Measurements from ENCODE around the gene CTF1.

The CTF1 gene

GRCh38 chr16:30910427-30911029 lies 14.1 kb downstream of the CTF1 start:
- no peak for DNase-seq

DNA sequence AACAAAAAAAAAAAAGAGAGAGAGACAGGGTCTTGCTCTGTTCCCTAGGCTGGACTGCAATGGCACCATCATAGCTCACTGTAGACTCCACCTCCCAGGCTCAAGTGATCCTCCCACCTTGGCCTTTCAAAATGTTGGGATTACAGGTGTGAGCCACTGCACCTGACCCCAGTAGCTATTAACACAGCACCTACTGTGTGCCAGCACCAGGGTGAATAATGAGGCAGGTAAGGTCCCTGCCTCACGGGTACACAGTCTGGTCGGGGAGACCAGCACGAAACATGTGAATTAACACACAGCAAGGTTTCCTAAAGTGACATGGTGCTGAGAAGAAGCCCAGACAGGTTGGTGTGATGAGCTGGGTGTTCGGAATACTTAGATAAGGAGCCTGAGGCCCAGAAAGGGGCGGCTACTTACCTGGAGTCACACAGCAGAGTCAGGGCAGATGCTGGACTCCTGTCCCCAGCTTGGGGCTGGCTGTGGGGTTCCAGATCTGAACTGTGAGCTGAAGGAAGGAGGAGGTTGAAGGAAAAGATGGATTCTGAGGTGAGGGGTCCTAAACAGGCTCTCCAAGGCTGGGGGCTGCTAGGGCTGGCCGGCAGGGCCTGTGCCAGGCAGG lies 16.5 kb downstream of the CTF1 start:
- no peak for DNase-seq

GRCh38 chr16:30914830-30915229 lies 18.4 kb downstream of the CTF1 start:
- no peak for DNase-seq

DNA sequence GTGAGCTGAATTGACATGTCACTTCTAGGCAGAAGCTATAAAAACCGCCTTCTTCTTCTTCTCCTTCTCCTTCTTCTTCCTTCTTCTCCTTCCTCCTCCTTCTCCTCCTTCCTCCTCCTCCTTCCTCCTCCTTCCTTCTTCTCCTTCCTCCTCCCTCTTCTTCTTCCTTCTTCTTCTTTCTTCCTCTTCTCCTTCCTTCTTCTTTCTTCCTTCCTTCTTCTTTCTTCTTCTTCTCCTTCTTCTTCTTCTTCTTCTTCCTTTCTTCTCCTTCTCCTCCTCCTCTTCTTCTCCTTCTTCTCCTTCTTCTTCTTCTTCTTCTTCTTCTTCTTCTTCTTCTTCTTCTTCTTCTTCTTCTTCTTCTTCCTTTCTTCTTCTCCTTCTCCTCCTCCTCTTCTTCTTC lies 22.2 kb downstream of the CTF1 start:
- no peak for DNase-seq

DNA sequence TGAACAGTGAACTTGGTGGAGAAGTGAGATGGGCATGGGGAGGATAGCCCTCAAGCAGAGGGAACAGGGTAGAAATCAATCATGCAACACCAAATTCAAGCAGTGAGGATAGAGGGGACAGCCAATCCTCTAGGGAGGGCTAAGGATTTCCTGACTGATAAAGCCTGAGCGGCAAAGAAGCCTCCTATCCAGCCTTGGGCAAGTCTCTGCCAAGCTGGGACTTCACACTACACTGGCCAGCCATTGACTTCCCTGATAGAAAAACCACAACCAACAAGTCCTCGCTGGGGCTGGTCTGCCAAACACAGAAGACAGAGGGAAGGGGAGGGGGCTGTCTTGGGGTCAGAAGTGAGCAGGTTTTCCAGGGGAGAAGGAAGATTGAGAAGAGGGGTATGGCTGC lies 24.5 kb downstream of the CTF1 start:
- peak; percentile 21 for DNase-seq

- DNase-seq, result peak; percentile 70
Measured at GRCh38 chr16:30921459-30921747, 25.0 kb downstream of the CTF1 start.

DNA sequence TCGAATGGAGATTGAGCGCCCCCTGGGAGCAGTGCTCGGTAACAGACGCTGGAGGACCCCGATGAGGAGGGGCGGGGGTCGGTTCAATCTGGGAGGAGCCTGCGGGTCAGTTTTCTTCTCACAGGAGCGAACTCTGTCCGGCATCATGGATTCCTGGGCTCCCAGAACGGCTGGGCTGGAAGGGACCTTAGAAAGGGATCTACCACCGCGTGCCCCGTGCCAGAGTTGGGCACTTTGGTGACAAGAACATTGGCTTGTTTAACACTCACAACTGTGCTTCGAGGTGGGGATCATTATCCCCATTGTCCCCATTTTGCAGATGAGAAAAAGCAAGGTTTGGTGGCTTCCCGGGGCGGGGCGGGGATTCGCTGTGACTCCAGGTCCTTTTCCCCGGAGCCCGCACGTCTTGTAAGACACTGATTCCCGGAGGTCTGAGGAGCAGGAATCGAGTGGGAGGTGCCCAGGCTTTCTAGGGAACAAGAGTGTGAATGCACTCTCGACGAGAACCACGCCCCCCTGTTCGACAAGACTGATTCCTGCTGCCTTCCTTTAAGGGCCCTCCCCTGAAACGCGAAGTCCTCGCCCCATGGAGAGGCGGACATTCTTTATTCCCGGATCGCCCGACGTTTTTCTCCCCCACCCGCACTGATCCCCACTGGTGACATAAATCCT lies 25.5 kb downstream of the CTF1 start:
- peak; percentile 60 for DNase-seq

DNA sequence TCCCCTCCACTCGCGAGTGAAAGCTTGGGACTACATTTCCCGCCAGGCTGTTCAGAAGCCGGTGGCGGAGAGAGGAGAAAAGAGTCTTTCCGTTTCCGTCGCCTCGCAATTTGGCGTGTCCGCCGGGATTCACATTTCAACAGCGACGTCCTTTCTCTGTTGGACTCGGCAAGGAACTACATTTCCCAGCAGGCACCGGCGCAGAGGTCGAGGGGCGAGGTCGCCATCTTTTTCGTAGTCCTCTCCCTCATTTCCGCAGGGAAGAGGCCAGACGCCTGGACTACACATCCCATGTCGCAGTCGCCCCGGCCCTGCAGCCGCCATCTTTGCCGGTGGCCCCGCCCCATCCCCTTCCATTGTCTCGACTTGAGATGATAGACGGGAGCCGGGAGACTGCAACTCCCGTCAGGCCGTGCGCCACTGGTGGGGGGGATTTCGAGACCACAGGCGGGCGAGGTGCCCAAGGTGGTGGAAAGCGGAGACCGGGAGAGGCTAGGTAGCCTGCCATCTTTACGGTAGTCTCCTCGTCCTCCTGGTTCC lies 26.1 kb downstream of the CTF1 start:
- DNase-seq, result peak; percentile 99

- DNase-seq, result peak; percentile 98
Measured at GRCh38 chr16:30922960-30923535, 26.6 kb downstream of the CTF1 start.

GRCh38 chr16:30923554-30924075 lies 27.2 kb downstream of the CTF1 start, which contains the start of gene FBXL19:
Gene FBXL19 (plus strand): TSS chr16:30923572. CDS start chr16:30925755, 2,183 bp downstream.
- no peak for DNase-seq

DNA sequence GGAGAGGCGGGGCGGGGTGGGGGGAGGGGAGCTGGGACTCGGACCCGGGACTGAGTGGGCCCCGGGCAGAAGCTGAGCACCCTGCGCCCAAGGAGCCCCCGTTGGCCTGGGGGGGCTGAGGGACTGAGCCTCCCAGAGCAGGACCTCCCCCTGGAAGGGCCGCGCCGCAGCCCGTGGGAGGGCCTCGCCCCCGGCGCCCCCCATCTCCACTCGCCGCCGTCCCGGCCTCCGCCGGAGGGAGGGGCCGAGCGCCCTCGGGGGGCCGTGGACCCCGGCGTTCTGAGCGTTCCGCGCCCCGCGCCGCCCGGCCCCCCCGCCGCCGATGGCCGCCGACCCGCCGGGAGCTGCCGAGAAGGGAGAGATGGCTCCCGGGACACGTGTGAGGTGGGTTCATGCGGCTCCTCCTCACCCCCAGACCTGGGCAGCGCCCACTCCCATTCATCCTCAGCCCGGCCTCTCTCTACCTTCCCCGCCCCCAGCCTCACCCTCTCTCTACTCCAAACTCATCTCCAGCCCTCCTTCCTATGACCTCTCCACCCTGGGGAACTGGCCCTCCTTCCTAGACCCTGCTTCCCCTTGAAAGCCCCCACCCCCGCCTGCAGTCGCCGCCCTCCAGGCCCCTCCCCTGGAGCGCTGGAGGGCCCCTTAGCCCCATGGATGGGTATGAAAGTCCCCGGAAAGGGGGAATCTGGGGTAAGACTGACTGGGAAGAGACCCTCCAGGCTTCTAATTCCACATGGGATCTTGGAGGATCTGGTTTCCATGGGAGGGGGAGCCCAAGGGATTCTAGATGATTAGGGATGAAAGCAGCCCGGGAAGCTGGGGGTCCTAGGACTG lies 27.9 kb downstream of the CTF1 start:
- no peak for DNase-seq

GRCh38 chr16:30924913-30925631 lies 28.7 kb downstream of the CTF1 start:
- no peak for DNase-seq

- no peak for DNase-seq
Measured at GRCh38 chr16:30925632-30925987, 29.2 kb downstream of the CTF1 start.

GRCh38 chr16:30925995-30926811 lies 29.8 kb downstream of the CTF1 start:
- DNase-seq, result no peak

GRCh38 chr16:30926937-30927788 lies 30.7 kb downstream of the CTF1 start:
- DNase-seq, result no peak

DNA sequence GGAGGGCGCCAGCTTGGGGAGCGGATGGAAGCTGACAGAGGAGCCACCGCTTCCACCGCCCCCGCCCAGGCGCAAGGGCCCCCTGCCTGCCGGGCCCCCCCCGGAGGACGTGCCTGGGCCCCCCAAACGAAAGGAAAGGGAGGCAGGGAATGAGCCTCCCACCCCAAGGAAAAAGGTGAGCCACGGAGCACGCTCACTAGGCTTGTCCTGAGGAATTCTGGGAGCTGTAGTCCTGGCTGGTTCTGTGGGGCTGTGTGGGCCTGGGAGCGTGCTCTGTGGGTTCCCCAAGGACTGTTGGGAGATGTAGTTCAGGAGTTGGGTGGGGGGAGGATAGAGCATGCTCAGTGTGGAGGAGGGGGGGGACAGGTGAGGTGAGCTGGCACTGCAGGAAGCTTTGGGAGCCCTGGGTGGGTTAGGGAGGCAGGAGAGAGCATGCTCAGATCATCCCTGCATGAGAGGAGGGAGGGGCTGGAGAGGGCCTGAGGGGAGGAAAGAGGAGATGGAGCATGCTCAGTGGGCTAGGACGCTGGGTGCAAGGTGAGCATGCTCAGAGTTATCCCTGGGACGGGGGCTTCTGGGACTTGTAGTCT lies 31.5 kb downstream of the CTF1 start:
- no peak for DNase-seq

- no peak for DNase-seq
Measured at GRCh38 chr16:30928390-30928789, 32.0 kb downstream of the CTF1 start.

GRCh38 chr16:30929167-30929566 lies 32.8 kb downstream of the CTF1 start:
- no peak for DNase-seq

DNA sequence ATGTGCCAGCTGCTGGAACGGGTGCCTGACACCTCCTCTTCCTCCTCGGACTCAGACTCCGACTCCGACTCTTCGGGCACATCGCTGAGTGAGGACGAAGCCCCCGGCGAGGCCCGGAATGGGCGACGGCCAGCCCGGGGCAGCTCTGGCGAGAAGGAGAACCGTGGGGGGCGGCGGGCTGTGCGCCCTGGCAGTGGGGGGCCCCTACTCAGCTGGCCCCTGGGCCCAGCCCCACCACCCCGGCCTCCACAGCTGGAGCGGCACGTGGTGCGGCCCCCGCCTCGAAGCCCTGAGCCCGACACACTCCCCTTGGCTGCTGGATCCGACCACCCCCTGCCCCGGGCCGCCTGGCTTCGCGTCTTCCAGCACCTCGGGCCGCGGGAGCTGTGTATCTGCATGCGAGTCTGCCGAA lies 33.8 kb downstream of the CTF1 start:
- DNase-seq, result no peak

All from GF-D8 (cell line).